Neural cell (in vitro differentiated cells): ENCODE results near the gene ASMT. TPM values are rescaled to one million over a fixed set of nuclear protein-coding genes. Genes with fewer than 3 reads are reported as not detected.

Experiments used
- H2AFZ ChIP-seq: fragments of 200-600, 300-800 bp; sonication (generic), shearing (Covaris generic); 2 replicates; pipeline ENCODE4 v1.6.0; 2014; ENCODE audit warnings: low read depth, mild to moderate bottlenecking, antibody characterized with exemption, low read length, moderate library complexity
- H3F3A ChIP-seq: fragments of 200-600 bp; shearing (Covaris generic); 2 replicates; pipeline ENCODE4 v1.6.1; 2016; ENCODE audit warnings: mild to moderate bottlenecking, moderate library complexity, mixed read lengths, antibody characterized with exemption, low read length; ENCODE audit not compliant: insufficient read depth, poor library complexity, severe bottlenecking
- H3K27ac ChIP-seq: fragments of 200-600, 300-800 bp; sonication (generic), shearing (Covaris generic); 2 replicates; pipeline ENCODE4 v1.5.1; 2014; ENCODE audit warnings: mild to moderate bottlenecking, low read length, moderate library complexity
- H3K27me3 ChIP-seq: fragments of 300-800, 200-600 bp; sonication (generic), shearing (Covaris generic); 2 replicates; pipeline ENCODE4 v1.6.0; 2014; ENCODE audit warnings: mild to moderate bottlenecking, low read depth, low read length, moderate library complexity; ENCODE audit not compliant: insufficient read depth
- H3K36me3 ChIP-seq: fragments of 300-800, 200-600 bp; sonication (generic), shearing (Covaris generic); 2 replicates; pipeline ENCODE4 v1.5.1; 2014; ENCODE audit warnings: mild to moderate bottlenecking, antibody characterized with exemption, low read length, moderate library complexity; ENCODE audit not compliant: insufficient read depth
- H3K4me2 ChIP-seq: fragments of 300-800, 200-600 bp; sonication (generic), shearing (Covaris generic); 2 replicates; pipeline ENCODE4 v1.6.0; 2014; ENCODE audit warnings: mild to moderate bottlenecking, low read length
- H3K4me3 ChIP-seq: fragments of 300-800, 200-600 bp; sonication (generic), shearing (Covaris generic); 2 replicates; pipeline ENCODE4 v1.5.1; 2014; ENCODE audit warnings: mild to moderate bottlenecking, low read length, moderate library complexity
- H3K79me2 ChIP-seq: fragments of 200-600 bp; shearing (Covaris generic); replicated peaks from 2 replicates; pipeline ENCODE4 v1.6.0; 2014; ENCODE audit warnings: mild to moderate bottlenecking, low read length, moderate library complexity; ENCODE audit not compliant: insufficient read depth
- H3K9ac ChIP-seq: fragments of 300-800, 200-600 bp; sonication (generic), shearing (Covaris generic); 2 replicates; pipeline ENCODE4 v1.6.1; 2016; ENCODE audit warnings: mild to moderate bottlenecking, low read length, mixed read lengths
- H3K9me2 ChIP-seq: fragments of 200-600 bp; shearing (Covaris generic); 2 replicates; pipeline ENCODE4 v1.6.1; 2016; ENCODE audit warnings: mild to moderate bottlenecking, low read length, mixed read lengths; ENCODE audit not compliant: insufficient read depth
- H3K9me3 ChIP-seq: fragments of 200-600, 300-800 bp; sonication (generic), shearing (Covaris generic); 2 replicates; pipeline ENCODE4 v1.6.1; 2016; ENCODE audit warnings: mild to moderate bottlenecking, mixed run types, low read length, moderate library complexity, mixed read lengths
- H4K20me1 ChIP-seq: fragments of 200-600 bp; shearing (Covaris generic); 2 replicates; pipeline ENCODE4 v1.6.1; 2016; ENCODE audit warnings: mild to moderate bottlenecking, mixed run types; ENCODE audit not compliant: insufficient read depth
- CTCF ChIP-seq: fragments of 450-650 bp; IDR thresholded peaks from 2 replicates; pipeline ENCODE4 v1.5.1; 2014; ENCODE audit warnings: antibody characterized with exemption, mild to moderate bottlenecking, moderate library complexity; ENCODE audit not compliant: poor library complexity, severe bottlenecking
- EP300 ChIP-seq: fragments of 450-650 bp; conservative IDR thresholded peaks from 2 replicates; pipeline ENCODE4 v1.6.1; 2014; ENCODE audit warnings: antibody characterized with exemption, mild to moderate bottlenecking, moderate library complexity; ENCODE audit not compliant: poor library complexity, severe bottlenecking
- EZH2 ChIP-seq: fragments of 200-600, 300-800 bp; shearing (Covaris generic), sonication (generic); IDR thresholded peaks from 2 replicates; pipeline ENCODE4 v1.6.1; 2014; ENCODE audit warnings: antibody characterized with exemption, low read length, borderline replicate concordance, mild to moderate bottlenecking; ENCODE audit not compliant: insufficient read depth, poor library complexity, severe bottlenecking
- MXI1 ChIP-seq: fragments of 450-650 bp; conservative IDR thresholded peaks from 2 replicates; pipeline ENCODE4 v1.6.1; 2014; ENCODE audit warnings: antibody characterized with exemption, mild to moderate bottlenecking; ENCODE audit not compliant: poor library complexity, severe bottlenecking
- POLR2AphosphoS5 ChIP-seq: IDR thresholded peaks from 2 replicates; pipeline ENCODE4 v1.6.1; 2012
- RAD21 ChIP-seq: fragments of 450-650 bp; conservative IDR thresholded peaks from 2 replicates; pipeline ENCODE4 v1.6.1; 2014; ENCODE audit warnings: antibody characterized with exemption, mild to moderate bottlenecking, moderate library complexity
- REST ChIP-seq: IDR thresholded peaks from 2 replicates; pipeline ENCODE4 v1.6.1; 2012; ENCODE audit warnings: borderline replicate concordance
- SMC3 ChIP-seq: fragments of 450-650 bp; conservative IDR thresholded peaks from 2 replicates; pipeline ENCODE4 v1.6.1; 2014; ENCODE audit warnings: antibody characterized with exemption, mild to moderate bottlenecking, moderate library complexity; ENCODE audit not compliant: poor library complexity
- TAF1 ChIP-seq: IDR thresholded peaks from 2 replicates; pipeline ENCODE4 v1.6.1; 2012; ENCODE audit warnings: low read depth
- polyA plus RNA-seq: library from polyadenylated mRNA; depleted of rRNA; stranded (reverse); fragments of >200 nt; gene quantifications from 2 replicates; pipeline ENCODE4 v1.2.3, GENCODE V29; 2014

The ASMT gene
- polyA plus RNA-seq, 1 donor from 2014 or later: 1.8 TPM

GRCh38 chrX:1667566-1667965 is 52.7 kb downstream of the ASMT start:
- H3K4me3 ChIP-seq: no peak overlapping the region
- no peaks in the 10 kb centered on the region for H3K9me2 ChIP-seq
- no peaks in the 10 kb centered on the region for H3K9me3 ChIP-seq
- H3K27ac ChIP-seq: no peak overlapping the region
- H3K79me2 ChIP-seq: no peaks in the 10 kb centered on the region
- TF ChIP-seq RAD21: no peak
- TF ChIP-seq EZH2: no peak
- TF ChIP-seq CTCF: no peak
- TF ChIP-seq MXI1: no peak
- no peak for TF ChIP-seq POLR2AphosphoS5
- no peak for TF ChIP-seq EP300
- TF ChIP-seq SMC3: no peak
- no peak for TF ChIP-seq REST
- no peak for TF ChIP-seq TAF1
- H4K20me1 ChIP-seq: no peaks in the 10 kb centered on the region
- no peak overlapping the region for H3K9ac ChIP-seq
- H3K36me3 ChIP-seq: no peaks in the 10 kb centered on the region
- H3K4me2 ChIP-seq: no peak overlapping the region
- H3K27me3 ChIP-seq: no peaks in the 10 kb centered on the region
- no peak overlapping the region for H2AFZ ChIP-seq
- H3F3A ChIP-seq: no peaks in the 10 kb centered on the region

- no peaks in the 10 kb centered on the region for H3K79me2 ChIP-seq
- TF ChIP-seq RAD21 (peak; percentile 39), REST (no peak), POLR2AphosphoS5 (no peak), EZH2 (no peak), CTCF (peak; percentile 51), SMC3 (peak; percentile 34), EP300 (no peak), MXI1 (no peak), TAF1 (no peak)
- H3F3A ChIP-seq: no peaks in the 10 kb centered on the region
- no peak overlapping the region for H3K9ac ChIP-seq
- no peaks in the 10 kb centered on the region for H4K20me1 ChIP-seq
- H2AFZ ChIP-seq: no peak overlapping the region
- H3K36me3 ChIP-seq: no peaks in the 10 kb centered on the region
- no peak overlapping the region for H3K4me2 ChIP-seq
- H3K4me3 ChIP-seq: no peak overlapping the region
- no peaks in the 10 kb centered on the region for H3K27me3 ChIP-seq
- H3K9me2 ChIP-seq: no peaks in the 10 kb centered on the region
- H3K27ac ChIP-seq: no peak overlapping the region
- no peaks in the 10 kb centered on the region for H3K9me3 ChIP-seq
These were observed 58.5 kb downstream of the ASMT start for GRCh38 chrX:1673337-1673736.
